ENCODE results near the gene HNF1B.

HNF1B gene

GRCh38 chr17:37725601-37726146, 19.2 kb downstream of the HNF1B start:
- no peak overlapping the region for H3K27ac ChIP-seq (ENCODE audit: low read depth, low read length, poor library complexity, severe bottlenecking)
- H3K9ac ChIP-seq (ENCODE audit: low read length): no peak overlapping the region
- no peaks in the 10 kb centered on the region for H3K4me1 ChIP-seq (ENCODE audit: insufficient read depth, low read length, severe bottlenecking)
- no peaks in the 10 kb centered on the region for H3K9me3 ChIP-seq (ENCODE audit: low read length)
- H3K4me3 ChIP-seq (ENCODE audit: low read depth, low read length, poor library complexity, severe bottlenecking): no peak overlapping the region
- no peak overlapping the region for H3K4me2 ChIP-seq (ENCODE audit: low read length)
- no peaks in the 10 kb centered on the region for H3K9me2 ChIP-seq (ENCODE audit: low read depth, low read length)
- no peaks in the 10 kb centered on the region for H3K36me3 ChIP-seq (ENCODE audit: insufficient read depth, low read length)
- TF ChIP-seq EZH2 (IDR thresholded peaks at IDR 0.05; ENCODE audit: borderline replicate concordance, low read length) (no peak), CTCF (IDR thresholded peaks at IDR 0.05; ENCODE audit: low read length) (no peak)
- H2AFZ ChIP-seq (ENCODE audit: low read length): no peak overlapping the region
- no peaks in the 10 kb centered on the region for H3K79me2 ChIP-seq (ENCODE audit: insufficient read depth, low read length)
- H4K20me1 ChIP-seq (ENCODE audit: insufficient read depth, low read length): no peaks in the 10 kb centered on the region
- no peaks in the 10 kb centered on the region for H3K27me3 ChIP-seq (ENCODE audit: insufficient read depth, low read length)
- H3F3A ChIP-seq (ENCODE audit: insufficient read depth, low read length): no peaks in the 10 kb centered on the region

- no peaks in the 10 kb centered on the region for H3K36me3 ChIP-seq (ENCODE audit: insufficient read depth, low read length)
- H3K4me2 ChIP-seq (ENCODE audit: low read length): no peak overlapping the region
- no peak overlapping the region for H2AFZ ChIP-seq (ENCODE audit: low read length)
- no peaks in the 10 kb centered on the region for H3K9me3 ChIP-seq (ENCODE audit: low read length)
- H3K4me1 ChIP-seq (ENCODE audit: insufficient read depth, low read length, severe bottlenecking): no peaks in the 10 kb centered on the region
- no peaks in the 10 kb centered on the region for H3F3A ChIP-seq (ENCODE audit: insufficient read depth, low read length)
- TF ChIP-seq EZH2 (IDR thresholded peaks at IDR 0.05; ENCODE audit: borderline replicate concordance, low read length): no peak
- no peak for TF ChIP-seq CTCF (IDR thresholded peaks at IDR 0.05; ENCODE audit: low read length)
- no peaks in the 10 kb centered on the region for H3K9me2 ChIP-seq (ENCODE audit: low read depth, low read length)
- no peaks in the 10 kb centered on the region for H3K27me3 ChIP-seq (ENCODE audit: insufficient read depth, low read length)
- no peak overlapping the region for H3K9ac ChIP-seq (ENCODE audit: low read length)
- no peaks in the 10 kb centered on the region for H3K79me2 ChIP-seq (ENCODE audit: insufficient read depth, low read length)
- H3K27ac ChIP-seq (ENCODE audit: low read depth, low read length, poor library complexity, severe bottlenecking): no peak overlapping the region
- no peaks in the 10 kb centered on the region for H4K20me1 ChIP-seq (ENCODE audit: insufficient read depth, low read length)
- no peak overlapping the region for H3K4me3 ChIP-seq (ENCODE audit: low read depth, low read length, poor library complexity, severe bottlenecking)
These were observed 19.8 kb downstream of the HNF1B start for GRCh38 chr17:37725021-37725595.

- Histone ChIP-seq H3K27ac (ENCODE audit: low read depth, low read length, poor library complexity, severe bottlenecking) (no peak overlapping the region), H3F3A (ENCODE audit: insufficient read depth, low read length) (no peaks in the 10 kb centered on the region), H3K27me3 (ENCODE audit: insufficient read depth, low read length) (0 out of 2 replicates have a peak, but pooled peaks cover 5% of the 10 kb centered on the region)
These were observed 23.9 kb downstream of the HNF1B start for GRCh38 chr17:37720989-37721388.

More at GRCh38 chr17:37720989-37721388, 23.9 kb downstream of the HNF1B start:
- Histone ChIP-seq H3K9me2 (ENCODE audit: low read depth, low read length) (no peaks in the 10 kb centered on the region), H3K79me2 (ENCODE audit: insufficient read depth, low read length) (no peaks in the 10 kb centered on the region), H4K20me1 (ENCODE audit: insufficient read depth, low read length) (no peaks in the 10 kb centered on the region), H3K9me3 (ENCODE audit: low read length) (no peaks in the 10 kb centered on the region), H3K36me3 (ENCODE audit: insufficient read depth, low read length) (no peaks in the 10 kb centered on the region), H3K4me3 (ENCODE audit: low read depth, low read length, poor library complexity, severe bottlenecking) (no peak overlapping the region), H2AFZ (ENCODE audit: low read length) (no peak overlapping the region), H3K9ac (ENCODE audit: low read length) (no peak overlapping the region), H3K4me2 (ENCODE audit: low read length) (no peak overlapping the region), H3K4me1 (ENCODE audit: insufficient read depth, low read length, severe bottlenecking) (no peaks in the 10 kb centered on the region)
- TF ChIP-seq CTCF (IDR thresholded peaks at IDR 0.05; ENCODE audit: low read length) (no peak), EZH2 (IDR thresholded peaks at IDR 0.05; ENCODE audit: borderline replicate concordance, low read length) (no peak)
